Common myeloid progenitor, CD34-positive (primary cell): Measurements from ENCODE around the gene CRY1. TPM values are rescaled to one million over a fixed set of nuclear protein-coding genes. Genes with fewer than 3 reads are reported as not detected.

Experiments used
- CTCF ChIA-PET: fragments of 350-600 bp; sonication (Branson Sonifier 250); formaldehyde crosslinking; loops from one replicate; lab custom pipeline; 2021; ENCODE audit warnings: antibody characterized with exemption; lab: Charles Lee
- POLR2A ChIA-PET: fragments of 350-600 bp; sonication (Branson Sonifier 250); formaldehyde crosslinking; loops from one replicate; lab custom pipeline; 2021; ENCODE audit warnings: antibody characterized with exemption; lab: Charles Lee
- DNase-seq, 3 donors: peaks; one replicate each; pipeline versions ENCODE4 v3.0.0 to v3.0.0-alpha.2; 2013
- H3K27ac ChIP-seq, 2 experiments: 1 replicate in 1 of 2; 2 replicates in 1 of 2; pipeline ENCODE4 v1.7.0; 2013; ENCODE audit warnings: inconsistent platforms in 2 of 2, low read length in 2 of 2, mild to moderate bottlenecking in 2 of 2, low read depth in 1 of 2, moderate library complexity in 1 of 2; ENCODE audit not compliant: severe bottlenecking in 2 of 2, insufficient read depth in 1 of 2, poor library complexity in 1 of 2
- H3K27me3 ChIP-seq, 5 experiments: replicated peaks in 2 of 5; 1 replicate in 3 of 5; 2 replicates in 2 of 5; pipeline versions ENCODE4 v1.6.1 to v1.7.0; 2013; ENCODE audit warnings: low read length in 4 of 5, mild to moderate bottlenecking in 2 of 5, moderate library complexity in 2 of 5, inconsistent platforms in 1 of 5; ENCODE audit not compliant: insufficient read depth in 5 of 5, control insufficient read depth in 4 of 5
- H3K36me3 ChIP-seq, 4 experiments: 1 replicate in 2 of 4; 2 replicates in 2 of 4; pipeline versions ENCODE4 v1.6.1 to v1.7.0; 2013; ENCODE audit warnings: low read length in 3 of 4, control low read depth in 1 of 4, mild to moderate bottlenecking in 1 of 4; ENCODE audit not compliant: control insufficient read depth in 4 of 4, insufficient read depth in 4 of 4
- H3K4me1 ChIP-seq, 4 experiments: 1 replicate in 3 of 4; 2 replicates in 1 of 4; pipeline versions ENCODE4 v1.6.1 to v1.7.1; 2013; ENCODE audit warnings: low read length in 3 of 4, mild to moderate bottlenecking in 3 of 4, control low read depth in 1 of 4, inconsistent platforms in 1 of 4, moderate library complexity in 1 of 4; ENCODE audit not compliant: control insufficient read depth in 4 of 4, insufficient read depth in 4 of 4; ENCODE audit errors: control extremely low read depth in 1 of 4
- H3K4me3 ChIP-seq, 7 experiments: 1 replicate in 4 of 7; 2 replicates in 3 of 7; pipeline versions ENCODE4 v1.5.1 to v1.7.0; 2013; ENCODE audit warnings: mild to moderate bottlenecking in 7 of 7, low read length in 6 of 7, moderate library complexity in 6 of 7, inconsistent platforms in 2 of 7, low read depth in 2 of 7, control low read depth in 1 of 7; ENCODE audit not compliant: insufficient read depth in 4 of 7, control insufficient read depth in 1 of 7; ENCODE audit errors: extremely low read depth in 1 of 7
- H3K9me3 ChIP-seq, 5 experiments: 1 replicate in 4 of 5; 2 replicates in 1 of 5; pipeline versions ENCODE4 v1.6.1 to v1.7.1; 2013; ENCODE audit warnings: low read length in 4 of 5, mild to moderate bottlenecking in 2 of 5, inconsistent platforms in 1 of 5, low read depth in 1 of 5, moderate library complexity in 1 of 5; ENCODE audit not compliant: control insufficient read depth in 4 of 5, insufficient read depth in 2 of 5; ENCODE audit errors: control extremely low read depth in 1 of 5
- WGBS: methylation state at CpG from one replicate; pipeline ENCODE4 v1.1.5; 2013; ENCODE audit not compliant: insufficient coverage; 5-methylcytosine and 5-hydroxymethylcytosine counted together
- polyA plus RNA-seq: library from polyadenylated mRNA; unstranded; fragments of 120-200 nt; gene quantifications from one replicate; pipeline ENCODE4 v1.2.1, GENCODE V29; 2013

Gene CRY1
- 15.3 TPM for polyA plus RNA-seq

DNA sequence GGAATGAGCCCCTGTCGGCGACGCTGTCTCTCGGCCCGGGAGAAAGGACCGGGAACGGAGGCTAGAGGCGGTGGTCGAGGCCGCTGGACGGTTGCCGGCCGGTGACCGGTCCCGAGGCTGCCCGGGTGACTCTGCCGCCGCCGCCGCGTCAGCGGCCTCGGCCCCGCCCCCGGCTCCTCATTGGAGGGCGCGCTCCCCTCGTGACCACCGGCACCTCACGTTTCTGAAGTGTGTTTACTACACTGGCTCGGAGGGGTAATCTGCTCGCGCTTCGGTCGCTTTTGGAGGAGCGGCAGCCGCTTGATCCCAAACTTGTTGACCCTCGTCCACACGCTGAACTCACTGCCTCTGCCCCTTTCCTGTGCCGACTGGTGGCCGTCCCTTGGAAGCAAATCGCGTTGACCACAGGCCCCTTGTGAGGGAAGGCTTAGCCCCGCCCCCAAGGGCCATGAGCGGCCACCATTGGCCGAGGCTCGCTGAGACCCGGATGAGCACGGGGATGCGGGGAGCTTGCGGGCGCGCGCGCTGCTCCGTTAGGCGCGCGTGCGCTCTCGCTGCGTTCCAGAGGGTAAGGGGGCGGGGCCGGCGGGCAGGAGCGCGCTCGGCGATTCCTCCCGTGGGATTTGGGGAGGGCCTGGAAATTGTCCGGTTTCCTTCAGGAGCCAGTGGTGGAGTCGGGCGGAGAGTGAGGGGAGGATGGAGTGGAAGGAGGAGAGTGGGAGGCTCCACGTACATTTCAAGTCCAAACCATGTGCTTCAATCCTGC, at the start of gene CRY1:
Gene CRY1, minus strand, starts transcription at position 133 of the 766 bp plus-strand sequence. CDS start 588 bp downstream, outside the sequence.
- DNase-seq: peak; percentile 91 to 94 (median 93)
- CTCF ChIA-PET: interaction anchor here (6.2 kb wide), 1 partner anchor 11 kb away, joined by 47 read pairs; no protein-coding TSS in a partner anchor
- POLR2A ChIA-PET: interaction anchor here (1.2 kb wide), 1 partner anchor 138 kb away, joined by 3 read pairs; the partner anchor contains the start of gene TMEM263
- Histone ChIP-seq H3K4me1 (peaks cover 10 to 33% (median 23%) of the 10 kb centered on the region in 4 experiments), H3K9me3 (peaks cover 0 to 9% (median 3%) of the 10 kb centered on the region in 5 experiments), H3K36me3 (no peaks in the 10 kb centered on the region), H3K27ac (peak within 1 kb of the TSS; percentile 88 to 95), H3K4me3 (peak within 1 kb of the TSS; percentile 57 to 93 (median 81)), H3K27me3 (no peaks in the 10 kb centered on the region)
- 0% methylated on average over 56 of the region's 74 CpGs for WGBS

DNA sequence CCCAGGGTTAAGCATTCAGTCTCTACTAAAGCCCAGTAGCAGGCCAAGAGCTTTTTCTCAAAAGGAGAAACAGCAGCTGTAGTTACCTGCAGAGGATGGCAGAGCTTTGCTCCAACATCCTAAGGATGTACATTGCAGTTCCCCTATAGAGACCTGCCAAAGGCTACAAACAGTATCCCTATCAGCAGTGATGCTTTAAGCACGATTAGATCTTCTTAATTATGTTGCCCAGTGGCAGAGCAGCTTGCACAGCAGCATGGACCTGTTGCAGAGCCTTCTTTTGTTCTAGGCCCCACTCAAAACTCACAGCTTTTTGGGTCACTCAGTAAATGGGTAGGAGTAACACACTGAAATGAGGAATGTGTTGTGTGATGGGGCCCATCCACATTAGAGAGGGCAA, 46.4 kb upstream of the CRY1 start:
- CTCF ChIA-PET: interaction anchor here (0.6 to 6.1 kb wide), 2 partner anchors 8 to 468 kb away, joined by 3 to 32 read pairs; no protein-coding TSS in a partner anchor
- POLR2A ChIA-PET: no interaction called here

DNA sequence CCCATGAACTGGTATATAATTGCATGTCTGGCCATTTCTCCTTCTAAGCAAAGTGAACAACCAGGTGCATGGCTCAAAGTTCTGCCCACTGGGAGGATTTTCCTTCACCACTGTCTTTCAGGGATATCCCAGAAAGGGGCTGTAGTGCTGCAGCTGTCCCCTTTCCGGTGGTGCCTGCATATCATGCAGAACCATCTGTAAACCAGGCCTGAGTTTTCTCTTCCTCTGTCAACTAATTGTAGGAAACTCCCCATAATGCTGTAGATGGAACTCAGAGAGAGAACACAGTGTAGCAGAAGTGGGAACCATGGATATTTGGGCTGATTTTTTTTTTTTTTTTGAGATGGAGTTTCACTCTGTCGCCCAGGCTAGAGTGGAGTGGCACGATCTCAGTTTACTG, 45.6 kb upstream of the CRY1 start:
- peaks cover 0 to 11% (median 1%) of the 10 kb centered on the region in 4 experiments for H3K4me1 ChIP-seq
- WGBS: 50% methylated on average over 3 of the region's 3 CpGs
- ChIA-PET CTCF (interaction anchor here (0.6 kb wide), 1 partner anchor 468 kb away, joined by 3 read pairs; no protein-coding TSS in a partner anchor), POLR2A (no interaction called here)
- DNase-seq: peak in 2 of 3 donors; percentile 60 to 70
- H3K27ac ChIP-seq: no peak overlapping the region
- H3K27me3 ChIP-seq: no peaks in the 10 kb centered on the region
- no peak overlapping the region for H3K4me3 ChIP-seq
- no peaks in the 10 kb centered on the region for H3K9me3 ChIP-seq
- no peaks in the 10 kb centered on the region for H3K36me3 ChIP-seq

More for the DNA sequence above, 46.4 kb upstream of the CRY1 start:
- Histone ChIP-seq H3K27me3 (no peaks in the 10 kb centered on the region), H3K36me3 (no peaks in the 10 kb centered on the region), H3K27ac (no peak overlapping the region), H3K9me3 (no peaks in the 10 kb centered on the region), H3K4me3 (no peak overlapping the region), H3K4me1 (peaks cover 0 to 11% (median 1%) of the 10 kb centered on the region in 4 experiments)
- no CpG with 5 or more reads among the region's 1 CpG for WGBS
- no peak for DNase-seq

DNA sequence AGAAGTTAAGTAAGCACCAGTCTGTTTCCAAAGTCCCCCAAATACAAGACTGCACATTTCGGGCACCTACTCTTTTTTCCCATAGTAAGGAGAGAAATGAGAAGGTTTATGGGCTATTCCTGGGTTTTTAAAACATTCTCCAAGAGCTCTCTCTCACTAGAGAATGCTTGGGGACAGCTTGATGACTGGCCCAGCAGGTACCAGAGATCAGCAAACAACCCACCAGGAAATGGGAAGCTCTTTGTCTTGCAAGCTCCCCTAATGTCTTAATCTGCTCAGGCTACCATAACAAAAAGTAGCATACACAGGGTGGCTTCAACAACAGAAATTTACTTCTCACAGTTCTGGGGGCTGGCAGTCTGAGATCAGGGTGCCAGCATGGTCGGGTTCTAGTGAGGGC, 41.8 kb upstream of the CRY1 start:
- no peaks in the 10 kb centered on the region for H3K27me3 ChIP-seq
- CTCF ChIA-PET: interaction anchor here (0.7 to 15.8 kb wide), 6 partner anchors 12 to 475 kb away, joined by 3 to 256 read pairs (median 4); no protein-coding TSS in a partner anchor
- H3K4me3 ChIP-seq: no peak overlapping the region
- no peaks in the 10 kb centered on the region for H3K9me3 ChIP-seq
- H3K36me3 ChIP-seq: no peaks in the 10 kb centered on the region
- DNase-seq: no peak
- H3K27ac ChIP-seq: no peak overlapping the region
- POLR2A ChIA-PET: no interaction called here
- H3K4me1 ChIP-seq: peaks cover 0 to 11% (median 1%) of the 10 kb centered on the region in 4 experiments
- 100% methylated on average over 1 of the region's 2 CpGs for WGBS

DNA sequence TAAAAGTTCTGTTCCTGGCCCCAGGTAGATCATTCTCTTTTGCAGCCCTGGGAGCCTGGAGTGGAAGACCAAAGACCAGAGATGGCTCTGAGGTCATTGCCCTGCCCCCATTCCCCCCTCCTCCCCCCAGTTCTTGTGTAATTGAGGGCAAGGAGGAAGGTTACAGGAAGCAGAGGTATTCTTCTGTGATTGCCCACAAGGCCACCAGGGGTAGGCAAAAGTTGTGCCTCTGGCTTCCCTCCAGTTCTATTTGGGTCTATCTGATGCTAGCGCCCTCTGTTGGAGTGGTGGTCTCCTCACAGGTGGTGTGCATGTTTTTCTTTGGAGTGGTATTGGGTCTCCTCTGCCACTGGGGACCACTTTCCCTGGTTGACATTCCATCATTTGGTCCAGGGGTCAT, 41.2 kb upstream of the CRY1 start:
- no peak overlapping the region for H3K4me3 ChIP-seq
- ChIA-PET CTCF (interaction anchor here (0.7 to 15.8 kb wide), 9 partner anchors 9 to 475 kb away, joined by 3 to 256 read pairs (median 3); no protein-coding TSS in a partner anchor), POLR2A (no interaction called here)
- no peaks in the 10 kb centered on the region for H3K9me3 ChIP-seq
- H3K36me3 ChIP-seq: no peaks in the 10 kb centered on the region
- H3K4me1 ChIP-seq: peaks cover 0 to 9% (median 1%) of the 10 kb centered on the region in 4 experiments
- 100% methylated on average over 1 of the region's 1 CpG for WGBS
- H3K27ac ChIP-seq: no peak overlapping the region
- peak; percentile 71 to 81 (median 80) for DNase-seq
- H3K27me3 ChIP-seq: no peaks in the 10 kb centered on the region

DNA sequence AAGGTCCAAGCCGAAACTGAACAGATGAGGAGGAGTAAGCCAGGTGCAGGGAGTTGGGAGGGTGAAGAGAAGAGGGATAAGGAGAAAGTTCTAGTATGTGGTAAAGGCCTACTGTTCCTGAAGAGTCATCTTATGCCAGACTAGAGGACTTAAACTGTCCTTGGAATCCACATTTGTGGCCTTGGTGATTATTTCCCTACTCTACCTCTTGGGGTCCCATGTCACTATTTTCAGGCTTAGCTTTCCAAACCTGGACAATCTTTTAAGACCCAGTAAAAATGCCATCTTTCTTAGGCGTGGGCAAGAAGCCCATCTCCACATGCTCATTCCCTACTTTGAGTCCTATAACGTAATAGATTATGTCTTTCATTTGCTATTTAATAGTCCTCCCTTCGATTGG, 40.1 kb upstream of the CRY1 start:
- Histone ChIP-seq H3K27me3 (no peaks in the 10 kb centered on the region), H3K9me3 (no peaks in the 10 kb centered on the region), H3K36me3 (no peaks in the 10 kb centered on the region), H3K4me3 (no peak overlapping the region), H3K27ac (no peak overlapping the region), H3K4me1 (no peaks in the 10 kb centered on the region)
- POLR2A ChIA-PET: no interaction called here
- DNase-seq: no peak
- 97% methylated on average over 4 of the region's 4 CpGs for WGBS
- CTCF ChIA-PET: interaction anchor here (1.0 to 15.8 kb wide), 12 partner anchors 9 to 482 kb away, joined by 3 to 256 read pairs (median 6); no protein-coding TSS in a partner anchor
